ENCODE results near the gene MYT1. TPM values are rescaled to one million over a fixed set of nuclear protein-coding genes. Genes with fewer than 3 reads are reported as not detected.

MYT1 gene
- total RNA-seq, 1 donor from 2014 or later, result 2.9 TPM

DNA sequence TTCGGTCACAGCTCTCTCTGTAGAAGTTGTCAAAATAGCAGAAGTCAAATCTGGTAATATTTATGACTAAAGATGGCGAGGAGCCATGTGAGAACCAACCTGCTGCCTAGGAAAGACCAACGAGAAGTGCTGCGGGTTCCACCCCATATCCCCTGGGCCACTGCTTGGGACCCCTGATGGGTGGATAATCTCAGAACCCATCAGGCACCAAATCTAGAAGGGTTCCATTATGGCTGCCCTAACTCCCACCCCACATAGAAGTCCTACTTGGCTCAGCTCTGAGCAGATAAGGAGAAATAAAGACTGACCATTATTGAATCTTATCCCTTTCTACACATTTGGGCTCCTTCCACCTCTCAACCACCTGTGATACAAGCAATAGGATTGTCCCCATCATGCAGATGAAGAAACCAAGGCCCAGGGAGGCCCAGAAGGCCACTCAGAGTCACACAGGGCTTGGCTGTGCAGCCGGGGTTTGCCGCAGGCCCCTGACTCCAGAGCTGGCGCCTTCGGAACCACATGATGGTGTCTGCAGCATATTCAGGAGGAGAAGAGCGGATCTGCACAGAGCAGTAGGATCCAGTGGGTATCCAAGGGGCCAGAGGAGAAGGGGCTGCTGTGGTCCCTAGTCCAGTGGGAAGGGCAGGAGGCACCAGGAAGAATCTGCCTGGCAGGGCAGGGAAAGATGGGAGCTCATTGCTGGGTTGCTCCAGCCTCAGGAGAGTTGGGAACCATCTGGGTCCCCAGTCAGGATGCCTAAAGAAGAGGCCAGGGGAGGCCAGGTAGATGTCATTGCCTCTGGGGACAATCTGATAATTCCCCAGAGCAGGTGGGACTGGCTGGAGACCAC lies 81.7 kb downstream of the MYT1 start:
- Mint-ChIP-seq H3K27ac (no peak overlapping the region), H3K36me3 (no peaks in the 10 kb centered on the region), H3K9me3 (no peaks in the 10 kb centered on the region), H3K4me3 (no peak overlapping the region), H3K27me3 (peaks cover 33% of the 10 kb centered on the region), H3K4me1 (ENCODE audit: unreplicated experiment) (no peaks in the 10 kb centered on the region)
- TF ChIP-seq, protein P1, sequence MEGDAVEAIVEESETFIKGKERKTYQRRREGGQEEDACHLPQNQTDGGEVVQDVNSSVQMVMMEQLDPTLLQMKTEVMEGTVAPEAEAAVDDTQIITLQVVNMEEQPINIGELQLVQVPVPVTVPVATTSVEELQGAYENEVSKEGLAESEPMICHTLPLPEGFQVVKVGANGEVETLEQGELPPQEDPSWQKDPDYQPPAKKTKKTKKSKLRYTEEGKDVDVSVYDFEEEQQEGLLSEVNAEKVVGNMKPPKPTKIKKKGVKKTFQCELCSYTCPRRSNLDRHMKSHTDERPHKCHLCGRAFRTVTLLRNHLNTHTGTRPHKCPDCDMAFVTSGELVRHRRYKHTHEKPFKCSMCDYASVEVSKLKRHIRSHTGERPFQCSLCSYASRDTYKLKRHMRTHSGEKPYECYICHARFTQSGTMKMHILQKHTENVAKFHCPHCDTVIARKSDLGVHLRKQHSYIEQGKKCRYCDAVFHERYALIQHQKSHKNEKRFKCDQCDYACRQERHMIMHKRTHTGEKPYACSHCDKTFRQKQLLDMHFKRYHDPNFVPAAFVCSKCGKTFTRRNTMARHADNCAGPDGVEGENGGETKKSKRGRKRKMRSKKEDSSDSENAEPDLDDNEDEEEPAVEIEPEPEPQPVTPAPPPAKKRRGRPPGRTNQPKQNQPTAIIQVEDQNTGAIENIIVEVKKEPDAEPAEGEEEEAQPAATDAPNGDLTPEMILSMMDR (conservative IDR thresholded peaks at IDR 0.05), result no peak
- DNase-seq (ENCODE audit: extremely low spot score, unreplicated experiment), result no peak

DNA sequence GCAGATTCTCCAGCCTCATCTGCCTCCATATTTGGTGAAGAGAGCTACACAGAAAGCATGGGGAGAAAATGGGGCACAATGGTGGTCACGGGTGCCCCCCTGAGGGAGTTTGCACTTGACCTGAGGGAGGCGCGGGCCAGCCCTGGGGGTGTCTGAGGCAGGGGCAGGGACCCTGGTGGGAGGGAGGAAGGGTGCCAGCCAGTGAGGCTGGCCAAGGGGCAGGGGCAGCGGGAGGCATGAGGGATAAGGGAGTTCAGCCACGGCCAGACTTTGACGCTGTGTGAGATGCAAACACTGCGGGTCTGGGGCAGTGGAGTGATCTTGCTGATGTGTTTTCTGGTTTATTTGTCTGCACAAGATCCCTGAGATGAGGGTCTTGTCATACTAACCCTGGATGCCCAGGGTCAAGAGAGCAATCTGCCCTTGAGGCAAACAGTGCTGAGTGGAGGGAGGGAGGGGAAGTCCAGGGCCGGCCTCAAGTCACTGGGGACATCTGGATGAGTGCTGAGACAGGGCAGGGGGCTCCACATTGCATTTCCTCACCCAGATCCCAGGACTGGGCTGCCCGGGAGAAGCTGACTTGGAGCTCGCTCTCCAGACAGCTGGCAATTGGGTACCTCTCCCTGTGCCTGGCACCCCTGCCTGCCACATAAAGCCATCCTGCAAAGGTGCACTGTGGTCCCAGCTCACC lies 82.5 kb downstream of the MYT1 start:
- no peaks in the 10 kb centered on the region for H3K4me1 Mint-ChIP-seq (ENCODE audit: unreplicated experiment)
- peaks cover 37% of the 10 kb centered on the region for H3K27me3 Mint-ChIP-seq
- no peak for DNase-seq (ENCODE audit: extremely low spot score, unreplicated experiment)
- H3K27ac Mint-ChIP-seq, result no peak overlapping the region
- H3K9me3 Mint-ChIP-seq, result no peaks in the 10 kb centered on the region
- TF ChIP-seq, protein P1 (conservative IDR thresholded peaks at IDR 0.05), result no peak
- no peak overlapping the region for H3K4me3 Mint-ChIP-seq
- no peaks in the 10 kb centered on the region for H3K36me3 Mint-ChIP-seq

DNA sequence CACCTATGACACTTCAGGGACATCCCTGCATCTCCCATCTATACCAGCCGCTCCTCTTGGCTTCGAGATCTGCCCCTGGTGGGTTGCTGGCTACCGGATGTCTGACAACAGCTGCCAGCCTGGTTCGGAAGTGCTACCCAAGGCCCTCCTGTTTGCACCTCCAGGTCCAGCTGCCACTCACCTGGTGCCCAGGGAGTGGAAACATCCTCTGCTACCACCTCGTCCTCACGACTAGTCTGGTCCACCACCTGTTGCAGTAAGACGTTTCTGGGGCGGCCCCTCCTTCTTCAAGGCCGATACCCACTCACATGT lies 83.0 kb downstream of the MYT1 start:
- DNase-seq (ENCODE audit: extremely low spot score, unreplicated experiment), result no peak
- H3K9me3 Mint-ChIP-seq, result no peaks in the 10 kb centered on the region
- no peak overlapping the region for H3K4me3 Mint-ChIP-seq
- no peaks in the 10 kb centered on the region for H3K36me3 Mint-ChIP-seq
- TF ChIP-seq, protein P1 (conservative IDR thresholded peaks at IDR 0.05), result no peak
- no peak overlapping the region for H3K27ac Mint-ChIP-seq
- H3K4me1 Mint-ChIP-seq (ENCODE audit: unreplicated experiment), result no peaks in the 10 kb centered on the region
- H3K27me3 Mint-ChIP-seq, result peaks cover 37% of the 10 kb centered on the region

DNA sequence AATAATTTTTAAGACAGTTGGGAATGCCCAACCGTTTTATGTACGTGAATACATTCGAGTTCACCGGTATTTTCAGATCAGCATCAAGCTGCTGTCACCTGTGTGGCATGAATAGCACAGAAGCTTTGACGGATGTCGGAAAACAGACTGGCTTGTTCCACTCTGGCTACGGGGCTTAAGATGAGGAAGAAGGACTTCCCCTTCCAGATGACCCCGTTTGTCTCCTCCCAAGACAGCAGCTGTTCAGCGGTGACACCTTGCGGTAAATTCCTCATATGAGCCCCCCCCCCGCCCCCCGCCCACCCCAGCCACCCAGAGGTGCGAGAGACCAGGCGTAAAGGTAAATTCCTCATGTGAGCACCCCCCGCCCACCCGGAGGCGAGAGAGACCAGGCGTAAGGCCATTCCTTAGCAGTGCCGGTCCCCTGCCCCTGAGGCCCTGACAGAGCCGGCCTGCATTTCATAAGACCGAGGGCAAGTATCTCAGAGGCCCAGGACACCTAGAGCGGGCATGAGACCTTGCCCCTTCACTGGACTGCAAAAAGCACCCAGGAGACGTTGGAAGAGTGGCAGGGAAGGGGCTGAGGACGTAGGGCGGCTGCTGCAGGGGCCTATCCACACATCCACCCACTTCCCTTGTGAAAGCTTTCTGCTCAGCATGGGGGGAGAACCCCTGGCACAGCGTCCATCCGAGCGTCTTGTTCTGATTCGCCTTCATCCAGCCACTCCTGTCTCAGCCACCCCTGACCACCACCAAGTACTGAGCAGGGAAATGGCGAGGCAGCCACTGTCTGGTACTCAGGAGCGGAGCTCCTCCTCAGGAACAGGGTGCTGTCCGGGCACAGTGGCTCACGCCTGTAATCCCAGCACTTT lies 84.0 kb downstream of the MYT1 start:
- Mint-ChIP-seq H3K27ac (no peak overlapping the region), H3K4me3 (no peak overlapping the region), H3K36me3 (no peaks in the 10 kb centered on the region), H3K9me3 (no peaks in the 10 kb centered on the region), H3K27me3 (peaks cover 40% of the 10 kb centered on the region), H3K4me1 (ENCODE audit: unreplicated experiment) (no peaks in the 10 kb centered on the region)
- DNase-seq (ENCODE audit: extremely low spot score, unreplicated experiment), result no peak
- TF ChIP-seq, protein P1 (conservative IDR thresholded peaks at IDR 0.05), result no peak

DNA sequence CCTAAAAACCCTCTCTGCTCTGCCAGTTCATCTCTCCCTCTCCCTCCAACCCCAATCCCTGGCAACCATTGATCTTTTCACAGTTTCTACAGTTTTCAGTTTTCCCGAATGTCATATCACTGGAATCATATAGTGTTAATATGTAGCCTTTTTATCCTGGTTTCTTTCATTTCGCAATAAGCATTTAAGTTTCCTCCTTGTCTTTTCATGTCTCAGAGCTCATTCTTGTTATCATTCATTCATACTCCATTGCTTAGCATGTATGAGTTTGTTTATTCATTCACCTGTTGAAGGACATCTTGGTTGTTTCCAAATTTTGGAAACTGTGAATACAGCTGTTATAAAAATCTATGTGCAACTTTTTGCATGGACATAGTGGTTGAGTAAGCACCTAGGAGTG lies 85.8 kb downstream of the MYT1 start:
- H3K27ac Mint-ChIP-seq, result no peak overlapping the region
- TF ChIP-seq, protein P1 (conservative IDR thresholded peaks at IDR 0.05), result no peak
- no peaks in the 10 kb centered on the region for H3K4me1 Mint-ChIP-seq (ENCODE audit: unreplicated experiment)
- DNase-seq (ENCODE audit: extremely low spot score, unreplicated experiment), result no peak
- H3K36me3 Mint-ChIP-seq, result no peaks in the 10 kb centered on the region
- H3K4me3 Mint-ChIP-seq, result no peak overlapping the region
- no peaks in the 10 kb centered on the region for H3K9me3 Mint-ChIP-seq
- H3K27me3 Mint-ChIP-seq, result peaks cover 38% of the 10 kb centered on the region

Data from type B pancreatic cell (in vitro differentiated cells).